ENCODE data around the gene ARHGEF28. TPM values are rescaled to one million over a fixed set of nuclear protein-coding genes. Genes with fewer than 3 reads are reported as not detected.

ARHGEF28 gene
- total and polyA plus RNA-seq, 2 donors (not counting 1 experiment from before 2014, with no cell fraction given): not detected

- no peaks in the 10 kb centered on the region for H3K36me3 ChIP-seq (replicated peaks in 1 of 2; ENCODE audit: control extremely low read depth in 1 of 2, control insufficient read depth in 1 of 2, extremely low read depth in 1 of 2, insufficient read depth in 2 of 2, low read length in 1 of 2)
- H3K27me3 ChIP-seq (replicated peaks in 1 of 4; ENCODE audit: control extremely low read depth in 1 of 4, control insufficient read depth in 3 of 4, insufficient read depth in 4 of 4, low read length in 3 of 4): no peaks in the 10 kb centered on the region
- no peak overlapping the region for H3K4me3 ChIP-seq (ENCODE audit: control extremely low read depth in 1 of 5, extremely low read depth in 1 of 5, insufficient read depth in 1 of 5, low read depth in 2 of 5, low read length in 4 of 5)
- H3K4me2 ChIP-seq (replicated peaks; ENCODE audit: low read depth, low read length, poor library complexity, severe bottlenecking): no peak overlapping the region
- no peaks in the 10 kb centered on the region for H3K4me1 ChIP-seq (ENCODE audit: control insufficient read depth in 2 of 2, insufficient read depth in 2 of 2, low read length in 2 of 2)
- ATAC-seq (ENCODE audit: low read depth) (no peak), DNase-seq (no peak)
- TF ChIP-seq, protein P1, sequence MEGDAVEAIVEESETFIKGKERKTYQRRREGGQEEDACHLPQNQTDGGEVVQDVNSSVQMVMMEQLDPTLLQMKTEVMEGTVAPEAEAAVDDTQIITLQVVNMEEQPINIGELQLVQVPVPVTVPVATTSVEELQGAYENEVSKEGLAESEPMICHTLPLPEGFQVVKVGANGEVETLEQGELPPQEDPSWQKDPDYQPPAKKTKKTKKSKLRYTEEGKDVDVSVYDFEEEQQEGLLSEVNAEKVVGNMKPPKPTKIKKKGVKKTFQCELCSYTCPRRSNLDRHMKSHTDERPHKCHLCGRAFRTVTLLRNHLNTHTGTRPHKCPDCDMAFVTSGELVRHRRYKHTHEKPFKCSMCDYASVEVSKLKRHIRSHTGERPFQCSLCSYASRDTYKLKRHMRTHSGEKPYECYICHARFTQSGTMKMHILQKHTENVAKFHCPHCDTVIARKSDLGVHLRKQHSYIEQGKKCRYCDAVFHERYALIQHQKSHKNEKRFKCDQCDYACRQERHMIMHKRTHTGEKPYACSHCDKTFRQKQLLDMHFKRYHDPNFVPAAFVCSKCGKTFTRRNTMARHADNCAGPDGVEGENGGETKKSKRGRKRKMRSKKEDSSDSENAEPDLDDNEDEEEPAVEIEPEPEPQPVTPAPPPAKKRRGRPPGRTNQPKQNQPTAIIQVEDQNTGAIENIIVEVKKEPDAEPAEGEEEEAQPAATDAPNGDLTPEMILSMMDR (IDR thresholded peaks at IDR 0.05): no peak
- no peak for TF ChIP-seq EZH2 (IDR thresholded peaks at IDR 0.05; ENCODE audit: borderline replicate concordance, insufficient read depth, low read depth, low read length, poor library complexity, severe bottlenecking)
- intact Hi-C loops (cut with micrococcal nuclease): no loop called here
- H3K79me2 ChIP-seq (ENCODE audit: control insufficient read depth, insufficient read depth, low read length): no peaks in the 10 kb centered on the region
- H4K20me1 ChIP-seq (ENCODE audit: control insufficient read depth, insufficient read depth, low read length, poor library complexity, severe bottlenecking): no peaks in the 10 kb centered on the region
- Mint-ChIP-seq H3K4me1 (no peaks in the 10 kb centered on the region), H3K9me3 (ENCODE audit: insufficient read depth) (no peaks in the 10 kb centered on the region), H3K27me3 (peaks cover 3% of the 10 kb centered on the region), H3K4me3 (no peak overlapping the region), H3K27ac (no peak overlapping the region)
- H3K9ac ChIP-seq (ENCODE audit: low read length): no peak overlapping the region
- no peak overlapping the region for H2AFZ ChIP-seq (ENCODE audit: insufficient read depth, low read depth, low read length, poor library complexity, severe bottlenecking)
- WGBS (ENCODE audit: insufficient coverage): no CpG with 5 or more reads among the region's 4 CpGs
- H3K9me3 ChIP-seq (ENCODE audit: control extremely low read depth in 1 of 3, control insufficient read depth in 2 of 3, insufficient read depth in 1 of 3, low read length in 2 of 3): no peaks in the 10 kb centered on the region
- CTCF ChIA-PET: no interaction called here
- POLR2A ChIA-PET: no interaction called here
- H3K27ac ChIP-seq (ENCODE audit: low read length in 2 of 2): no peak overlapping the region
Measured at GRCh38 chr5:73822989-73823339, 197.0 kb downstream of the ARHGEF28 start.

- ChIA-PET POLR2A (no interaction called here), CTCF (no interaction called here)
- ATAC-seq (ENCODE audit: low read depth) (no peak), DNase-seq (no peak)
- Mint-ChIP-seq H3K4me3 (no peak overlapping the region), H3K27me3 (peaks cover 3% of the 10 kb centered on the region), H3K4me1 (no peaks in the 10 kb centered on the region), H3K27ac (no peak overlapping the region), H3K9me3 (ENCODE audit: insufficient read depth) (no peaks in the 10 kb centered on the region)
- no peak overlapping the region for H2AFZ ChIP-seq (ENCODE audit: insufficient read depth, low read depth, low read length, poor library complexity, severe bottlenecking)
- H3K4me1 ChIP-seq (ENCODE audit: control insufficient read depth in 2 of 2, insufficient read depth in 2 of 2, low read length in 2 of 2): no peaks in the 10 kb centered on the region
- no peaks in the 10 kb centered on the region for H4K20me1 ChIP-seq (ENCODE audit: control insufficient read depth, insufficient read depth, low read length, poor library complexity, severe bottlenecking)
- no peaks in the 10 kb centered on the region for H3K27me3 ChIP-seq (replicated peaks in 1 of 4; ENCODE audit: control extremely low read depth in 1 of 4, control insufficient read depth in 3 of 4, insufficient read depth in 4 of 4, low read length in 3 of 4)
- no peaks in the 10 kb centered on the region for H3K79me2 ChIP-seq (ENCODE audit: control insufficient read depth, insufficient read depth, low read length)
- no peak overlapping the region for H3K9ac ChIP-seq (ENCODE audit: low read length)
- H3K4me3 ChIP-seq (ENCODE audit: control extremely low read depth in 1 of 5, extremely low read depth in 1 of 5, insufficient read depth in 1 of 5, low read depth in 2 of 5, low read length in 4 of 5): no peak overlapping the region
- no peak overlapping the region for H3K4me2 ChIP-seq (replicated peaks; ENCODE audit: low read depth, low read length, poor library complexity, severe bottlenecking)
- H3K27ac ChIP-seq (ENCODE audit: low read length in 2 of 2): no peak overlapping the region
- 100% methylated on average over 1 of the region's 1 CpG for WGBS (ENCODE audit: insufficient coverage)
- intact Hi-C loops (cut with micrococcal nuclease): no loop called here
- no peak for TF ChIP-seq EZH2 (IDR thresholded peaks at IDR 0.05; ENCODE audit: borderline replicate concordance, insufficient read depth, low read depth, low read length, poor library complexity, severe bottlenecking)
- TF ChIP-seq, protein P1 (IDR thresholded peaks at IDR 0.05): no peak
- H3K36me3 ChIP-seq (replicated peaks in 1 of 2; ENCODE audit: control extremely low read depth in 1 of 2, control insufficient read depth in 1 of 2, extremely low read depth in 1 of 2, insufficient read depth in 2 of 2, low read length in 1 of 2): no peaks in the 10 kb centered on the region
- no peaks in the 10 kb centered on the region for H3K9me3 ChIP-seq (ENCODE audit: control extremely low read depth in 1 of 3, control insufficient read depth in 2 of 3, insufficient read depth in 1 of 3, low read length in 2 of 3)
Measured at GRCh38 chr5:73823508-73823925, 197.5 kb downstream of the ARHGEF28 start.

Data from B cell (primary cell).